Left ventricle myocardium inferior (tissue), 1 donor: ENCODE measurements around the gene IQCH. TPM values are rescaled to one million over a fixed set of nuclear protein-coding genes. Genes with fewer than 3 reads are reported as not detected.

Experiments
- DNase-seq: peaks from one replicate; pipeline ENCODE4 v3.0.0-alpha.2; 2020
- H3K27ac ChIP-seq: fragments of 200-600 bp; replicated peaks from 2 replicates; pipeline ENCODE4 v1.8.0; 2021
- H3K27me3 ChIP-seq: fragments of 200-600 bp; 2 replicates; pipeline ENCODE4 v1.8.0; 2021; ENCODE audit warnings: low read depth
- H3K36me3 ChIP-seq: fragments of 200-600 bp; 2 replicates; pipeline ENCODE4 v1.8.0; 2021
- H3K4me1 ChIP-seq: fragments of 200-600 bp; 2 replicates; pipeline ENCODE4 v1.8.0; 2021
- H3K4me3 ChIP-seq: fragments of 200-600 bp; 2 replicates; pipeline ENCODE4 v1.8.0; 2021; ENCODE audit warnings: mild to moderate bottlenecking, moderate library complexity
- H3K9me3 ChIP-seq: fragments of 200-600 bp; replicated peaks from 2 replicates; pipeline ENCODE4 v1.8.0; 2021
- CTCF ChIP-seq: fragments of 200-600 bp; IDR thresholded peaks from 2 replicates; pipeline ENCODE4 v1.8.0; 2021; ENCODE audit warnings: antibody characterized with exemption, mild to moderate bottlenecking, borderline replicate concordance
- intact Hi-C: fragments of 100-400 bp; cut with micrococcal nuclease; formaldehyde crosslinking; loops from one replicate; pipeline ENCODE4 v1.11.0; 2022
- total RNA-seq: library from RNA; stranded (reverse); fragmentation: NEBNext Ultra II Directional; extraction: Animal tissue kit (Norgen Biotek cat#: 25700); gene quantifications from one replicate; pipeline ENCODE4 v1.2.1, GENCODE V29; 2021
- donor health status: DM: no; HTN: yes; CAD: no; lungs with severe emphysema.

IQCH gene
- total RNA-seq, 1 donor from 2014 or later: 1.1 TPM

- Histone ChIP-seq H3K4me3 (no peak overlapping the region), H3K9me3 (no peaks in the 10 kb centered on the region), H3K4me1 (peaks cover 9% of the 10 kb centered on the region), H3K27me3 (no peaks in the 10 kb centered on the region), H3K36me3 (no peaks in the 10 kb centered on the region), H3K27ac (no peak overlapping the region)
- intact Hi-C loops: no loop called here
- no peak for DNase-seq
- no peak for TF ChIP-seq CTCF
These were observed 159.3 kb downstream of the IQCH start for GRCh38 chr15:67413770-67414390.

- Histone ChIP-seq H3K36me3 (peaks cover 6% of the 10 kb centered on the region), H3K9me3 (no peaks in the 10 kb centered on the region), H3K4me1 (peaks cover 9% of the 10 kb centered on the region), H3K27me3 (no peaks in the 10 kb centered on the region), H3K27ac (no peak overlapping the region), H3K4me3 (no peak overlapping the region)
- intact Hi-C loops: no loop called here
- DNase-seq: no peak
- TF ChIP-seq CTCF: no peak
These were observed 160.6 kb downstream of the IQCH start for GRCh38 chr15:67415181-67415580.

- TF ChIP-seq CTCF: no peak
- Histone ChIP-seq H3K9me3 (no peaks in the 10 kb centered on the region), H3K27me3 (no peaks in the 10 kb centered on the region), H3K4me3 (no peak overlapping the region), H3K27ac (no peak overlapping the region), H3K36me3 (peaks cover 6% of the 10 kb centered on the region), H3K4me1 (peaks cover 9% of the 10 kb centered on the region)
- intact Hi-C loops: no loop called here
- no peak for DNase-seq
These were observed 162.3 kb downstream of the IQCH start for GRCh38 chr15:67416891-67417290.

- H3K4me3 ChIP-seq: no peak overlapping the region
- no peak overlapping the region for H3K27ac ChIP-seq
- no peaks in the 10 kb centered on the region for H3K4me1 ChIP-seq
- DNase-seq: no peak
- intact Hi-C loops: no loop called here
- H3K9me3 ChIP-seq: no peaks in the 10 kb centered on the region
- TF ChIP-seq CTCF: no peak
- peaks cover 6% of the 10 kb centered on the region for H3K36me3 ChIP-seq
- no peaks in the 10 kb centered on the region for H3K27me3 ChIP-seq
These were observed 165.1 kb downstream of the IQCH start for GRCh38 chr15:67419705-67420104.

GRCh38 chr15:67420137-67420536 is 165.6 kb downstream of the IQCH start:
- H3K9me3 ChIP-seq: no peaks in the 10 kb centered on the region
- no peak for DNase-seq
- intact Hi-C loops: no loop called here
- TF ChIP-seq CTCF: no peak
- H3K27ac ChIP-seq: no peak overlapping the region
- no peaks in the 10 kb centered on the region for H3K27me3 ChIP-seq
- no peak overlapping the region for H3K4me3 ChIP-seq
- no peaks in the 10 kb centered on the region for H3K4me1 ChIP-seq
- H3K36me3 ChIP-seq: peaks cover 6% of the 10 kb centered on the region
